ENCODE measurements around the gene NOP9.

The NOP9 gene

DNA sequence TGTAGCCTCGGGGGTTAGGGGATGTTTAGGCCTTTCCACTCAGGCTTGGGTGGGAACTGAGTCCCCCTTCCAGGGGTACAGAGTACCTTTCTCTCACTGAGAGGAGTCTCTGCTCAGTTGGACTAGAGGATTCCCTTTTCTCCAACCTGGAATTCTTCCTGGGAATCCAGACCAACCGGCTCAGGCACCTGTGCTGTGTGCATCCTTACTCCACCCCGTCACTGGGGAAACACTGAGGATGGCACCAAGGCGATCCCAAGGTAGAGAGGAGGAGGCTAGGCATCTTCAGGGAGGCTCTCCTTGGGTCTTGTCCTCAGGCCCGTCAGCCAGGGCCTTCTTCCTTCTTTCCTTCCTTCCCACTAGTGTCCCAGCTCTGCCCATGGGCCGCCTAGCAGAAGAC lies 35.8 kb upstream of the NOP9 start:
- no peak for DNase-seq

- peak; percentile 25 for DNase-seq
Measured at GRCh38 chr14:24264298-24264697, 35.4 kb upstream of the NOP9 start.

DNA sequence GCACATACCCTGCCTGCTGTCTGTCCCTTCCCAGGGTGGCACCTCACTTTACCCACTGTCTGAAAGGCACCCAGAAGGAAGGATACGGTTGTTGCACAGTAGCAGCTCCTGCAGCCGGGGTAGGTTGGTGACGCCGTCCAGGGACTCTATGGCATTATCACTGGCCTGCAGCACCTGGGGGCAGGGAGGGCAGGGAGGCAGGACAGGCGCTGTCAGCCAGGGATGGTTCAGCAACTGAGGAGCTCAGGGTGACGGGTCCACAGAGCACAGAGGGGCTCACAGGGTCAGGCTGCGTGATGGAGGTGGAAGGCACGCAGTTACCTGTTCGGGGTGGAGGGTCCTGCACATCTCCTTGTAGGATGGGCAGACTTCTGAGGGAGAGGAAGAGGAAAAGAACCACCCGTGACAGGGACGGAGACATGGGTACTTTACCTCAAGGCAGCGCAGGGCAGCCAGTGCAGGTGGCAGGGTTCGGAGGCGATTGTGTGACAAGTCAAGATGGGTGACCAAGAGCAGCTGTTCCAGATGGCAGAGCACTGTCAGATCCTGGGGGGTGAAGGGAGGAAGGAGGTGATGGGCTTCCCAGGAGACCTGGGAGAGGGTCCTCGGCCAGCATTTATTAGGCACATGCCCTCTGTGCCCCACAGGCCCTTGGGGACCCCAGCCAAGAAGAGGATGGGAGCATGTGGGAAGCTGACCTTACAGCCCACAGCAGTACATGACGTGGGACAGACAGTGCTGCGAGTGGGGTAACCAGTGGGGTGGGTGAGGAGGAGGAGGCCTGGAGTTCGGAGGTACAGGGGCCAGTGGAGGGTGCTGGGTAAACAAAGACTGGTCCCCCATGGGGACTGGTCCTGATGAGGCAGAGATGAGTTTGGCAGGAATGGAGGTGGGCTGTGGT lies 33.1 kb upstream of the NOP9 start:
- DNase-seq: no peak

- no peak for DNase-seq
Measured at GRCh38 chr14:24267516-24267915, 32.1 kb upstream of the NOP9 start.

DNA sequence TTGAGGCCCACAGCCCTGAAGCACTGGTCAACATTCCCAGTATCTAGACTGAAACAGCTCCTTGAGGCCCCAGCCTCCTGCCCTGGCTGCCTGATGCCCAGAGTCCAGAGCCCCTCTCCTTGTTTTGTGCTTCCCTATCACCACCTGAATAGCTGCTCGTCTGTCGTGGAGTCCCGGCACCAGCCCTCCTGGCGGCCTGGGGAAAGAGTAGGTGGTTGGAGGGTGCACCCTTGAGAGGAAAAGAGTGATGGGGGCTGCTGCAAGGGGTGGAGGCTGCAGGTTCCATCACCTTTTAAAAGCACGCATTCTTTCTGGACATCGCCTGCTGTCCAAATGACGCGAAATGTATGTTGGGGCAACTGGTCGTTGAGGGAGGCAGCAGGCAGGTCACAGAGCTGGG lies 31.4 kb upstream of the NOP9 start:
- no peak for DNase-seq

- DNase-seq: no peak
Measured at GRCh38 chr14:24269368-24269767, 30.3 kb upstream of the NOP9 start.

DNA sequence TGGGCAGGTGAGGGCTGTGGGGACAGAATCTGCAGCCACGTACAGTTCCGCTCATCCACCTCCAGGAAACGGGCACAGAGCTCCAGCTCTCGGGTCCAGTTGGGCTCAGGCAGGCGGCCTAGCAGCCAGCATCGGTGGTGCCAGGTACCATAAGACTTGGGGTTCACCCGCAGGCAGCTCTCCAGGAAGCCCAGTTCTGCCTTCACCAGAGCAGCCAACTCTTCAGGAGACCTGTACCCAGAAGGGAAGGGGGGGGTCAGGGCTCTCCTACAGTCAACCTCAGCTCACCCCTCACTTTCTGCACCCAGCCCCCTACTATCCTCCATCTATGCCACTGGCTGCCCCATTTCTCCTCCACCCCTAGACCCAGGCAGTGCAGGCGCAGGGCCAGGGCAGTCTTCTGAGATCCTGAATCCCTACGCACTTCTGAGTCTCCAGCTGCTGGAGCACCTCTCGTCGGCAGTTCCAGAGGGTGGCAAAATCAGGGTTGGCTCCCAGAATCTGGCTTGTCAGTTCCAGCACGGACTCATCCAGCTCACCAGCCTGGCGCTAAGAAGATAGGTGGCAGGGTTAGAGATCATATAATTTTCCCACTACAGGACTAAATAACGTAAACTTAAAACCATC lies 29.6 kb upstream of the NOP9 start:
- no peak for DNase-seq

DNA sequence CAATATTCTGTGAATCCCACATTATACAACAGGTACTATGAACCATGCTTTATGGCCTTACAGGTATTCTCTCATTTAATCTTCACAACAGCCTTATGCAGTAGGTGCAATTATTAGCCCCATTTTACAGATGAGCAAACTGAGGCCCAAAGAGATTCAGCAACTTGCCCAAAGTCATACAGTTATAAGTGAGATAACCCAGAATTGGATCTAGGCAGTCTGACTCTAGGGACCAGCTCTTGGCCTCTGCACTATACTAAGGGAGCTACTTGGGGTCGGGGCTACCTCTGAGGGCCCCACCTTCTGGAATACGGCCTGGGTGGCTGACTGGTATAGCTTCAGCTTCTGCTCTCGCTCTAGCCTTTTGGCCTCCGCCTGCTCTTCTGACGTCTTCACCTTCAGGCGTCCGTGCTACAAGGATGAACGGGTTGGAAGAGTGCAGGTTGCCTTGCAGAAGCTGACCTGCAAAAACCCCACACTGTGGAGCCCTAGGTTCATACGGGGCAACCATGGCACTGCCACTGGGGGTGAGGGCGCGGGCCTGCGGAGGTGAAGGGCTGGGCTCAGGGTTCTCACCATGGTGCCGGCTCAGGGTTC lies 29.0 kb upstream of the NOP9 start:
- DNase-seq: no peak

DNA sequence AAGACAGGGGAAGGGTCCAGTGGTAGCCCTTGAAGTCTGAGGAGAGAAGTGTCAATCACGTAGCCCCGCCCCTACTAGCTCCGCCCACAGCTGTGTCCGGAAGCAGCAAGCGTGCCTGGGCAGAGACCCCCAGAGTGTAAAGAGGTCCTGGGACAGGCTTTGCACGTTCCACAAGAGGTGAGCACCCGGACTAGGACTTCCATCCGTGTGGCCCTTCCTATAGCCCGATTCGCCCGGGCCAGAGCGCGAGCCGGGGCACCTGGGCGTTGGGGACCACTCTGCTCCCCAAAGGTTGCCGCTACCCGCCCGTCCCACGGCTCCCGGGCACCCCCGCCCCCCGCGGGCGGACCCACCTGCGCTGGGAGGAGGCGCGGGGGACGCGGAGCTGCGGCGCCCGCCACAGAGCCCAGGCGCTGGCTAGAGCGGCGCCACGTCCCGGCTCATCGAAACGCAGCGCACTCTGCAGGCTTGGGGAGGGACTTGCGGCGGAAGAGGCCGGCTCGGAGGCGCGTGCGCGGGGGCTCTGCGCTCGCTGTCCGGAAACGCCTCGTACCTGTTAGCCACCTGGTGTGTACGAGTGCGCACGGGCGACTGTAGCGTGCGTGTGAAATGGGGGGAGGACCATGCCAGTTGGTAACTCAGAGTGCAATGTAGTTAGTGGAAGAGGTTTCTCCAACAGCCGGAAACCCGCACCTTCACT lies 28.4 kb upstream of the NOP9 start, which contains the start of gene RABGGTA:
RABGGTA (minus strand) TSS at position 464 of the 700 bp plus-strand sequence. CDS start 482 bp downstream, outside the sequence.
- peak; percentile 91 for DNase-seq

DNA sequence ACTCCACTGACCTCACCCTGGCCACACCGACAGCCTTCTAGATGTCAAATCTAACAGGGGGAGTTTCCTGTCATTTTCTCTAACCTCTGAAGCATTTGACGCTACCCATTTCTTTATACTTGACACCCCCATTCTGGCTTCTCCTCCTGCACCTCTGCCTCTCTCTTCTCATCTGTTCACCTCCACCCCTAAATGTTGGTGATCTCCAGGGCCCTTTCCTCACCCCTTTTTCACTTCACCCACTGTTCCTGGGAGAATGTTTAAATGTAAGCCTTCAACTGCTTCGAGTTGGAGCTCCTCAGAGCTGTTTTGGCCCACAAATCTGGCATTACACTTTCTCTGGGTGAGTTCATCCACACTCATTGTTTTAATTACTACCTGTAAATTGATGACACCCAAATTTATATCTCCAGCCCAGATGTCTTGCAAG lies 27.8 kb upstream of the NOP9 start:
- DNase-seq: no peak

DNA sequence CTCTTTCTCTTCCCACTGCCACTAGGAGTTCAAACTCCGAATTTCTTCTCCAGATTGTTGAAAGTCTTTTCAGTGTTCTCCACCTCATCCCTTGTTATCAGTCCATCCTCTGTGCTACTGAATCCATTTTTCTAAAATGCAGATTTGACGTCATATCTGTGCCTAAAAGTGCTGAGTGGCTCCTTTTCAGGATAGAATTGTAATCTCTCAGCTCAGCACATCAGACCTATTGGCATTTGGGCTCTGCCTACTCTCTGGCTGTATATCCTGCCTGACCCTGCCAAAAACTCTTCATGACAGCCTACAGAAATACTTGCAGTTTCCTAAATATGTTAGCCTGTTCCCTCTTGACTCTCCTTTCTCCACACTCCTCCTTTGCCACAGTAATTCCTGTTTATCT lies 27.2 kb upstream of the NOP9 start:
- DNase-seq: no peak

DNA sequence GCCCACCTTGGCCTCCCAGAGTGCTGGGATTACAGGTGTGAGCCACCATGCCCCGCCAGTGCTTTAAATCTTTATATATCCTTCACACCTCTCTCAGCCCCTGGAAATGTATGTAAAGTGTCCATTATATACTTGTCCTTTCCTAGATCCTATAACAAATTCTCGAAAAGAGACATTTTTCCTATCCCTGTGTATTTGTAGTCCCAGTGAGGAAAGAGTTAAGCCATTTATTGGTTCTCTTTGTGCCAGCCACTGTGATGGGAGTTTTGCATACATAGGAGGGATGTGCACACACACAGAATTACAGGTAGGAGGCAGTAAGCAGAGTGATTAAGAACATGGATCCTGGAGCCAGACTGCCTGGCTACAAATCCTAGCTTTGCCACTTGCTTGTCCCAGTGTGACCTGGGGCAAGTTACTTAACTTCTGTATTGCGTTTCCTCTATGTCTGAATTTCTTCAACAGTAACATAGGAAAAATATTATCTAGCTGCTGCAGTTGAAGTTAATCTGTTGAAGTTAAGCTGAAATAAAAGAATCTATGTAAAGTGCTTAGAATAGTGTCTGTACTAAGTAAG lies 26.1 kb upstream of the NOP9 start:
- DNase-seq: no peak

DNA sequence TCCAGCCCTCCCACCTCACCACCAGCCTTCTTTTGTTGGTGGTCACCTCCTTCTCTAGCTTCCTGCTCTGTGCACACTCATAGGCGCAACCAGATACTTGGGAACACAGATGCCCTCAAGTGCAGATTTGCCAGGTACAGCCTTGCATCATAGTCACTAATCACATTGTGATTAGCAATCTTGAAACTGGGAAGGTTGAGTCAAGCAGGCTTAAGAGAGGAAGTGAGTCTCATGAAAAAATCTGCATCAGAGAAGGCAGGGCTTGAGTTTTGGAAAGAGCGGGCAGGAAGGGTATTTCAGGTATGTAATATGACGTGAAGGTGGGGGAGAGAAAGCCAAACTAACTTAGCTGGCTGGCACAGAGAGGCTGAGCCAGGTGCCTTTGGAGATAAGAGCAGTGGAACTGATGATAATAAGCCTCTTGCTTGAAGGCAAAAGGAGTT lies 25.5 kb upstream of the NOP9 start:
- no peak for DNase-seq

- no peak for DNase-seq
Measured at GRCh38 chr14:24277071-24277470, 22.6 kb upstream of the NOP9 start.

GRCh38 chr14:24277606-24278321 lies 21.9 kb upstream of the NOP9 start:
- DNase-seq: no peak

DNA sequence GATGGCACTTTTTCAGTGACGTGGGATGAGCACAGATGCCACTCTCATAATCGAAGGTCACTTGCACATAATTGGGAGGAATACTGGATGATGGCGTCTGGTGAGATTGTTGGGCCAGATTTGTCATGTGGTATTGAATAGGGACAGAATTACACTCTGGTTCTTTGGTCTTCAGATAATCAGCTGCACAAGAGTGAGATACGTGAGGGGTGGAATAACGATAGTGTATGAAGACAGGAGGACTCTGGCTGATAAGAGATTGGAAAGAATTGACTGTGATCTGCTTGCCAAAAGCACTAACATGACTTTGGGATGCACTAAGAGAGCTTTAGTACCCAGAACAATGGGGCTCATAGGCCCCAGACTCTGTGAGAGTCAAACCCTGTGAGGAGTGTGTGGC lies 21.2 kb upstream of the NOP9 start:
- no peak for DNase-seq

DNA sequence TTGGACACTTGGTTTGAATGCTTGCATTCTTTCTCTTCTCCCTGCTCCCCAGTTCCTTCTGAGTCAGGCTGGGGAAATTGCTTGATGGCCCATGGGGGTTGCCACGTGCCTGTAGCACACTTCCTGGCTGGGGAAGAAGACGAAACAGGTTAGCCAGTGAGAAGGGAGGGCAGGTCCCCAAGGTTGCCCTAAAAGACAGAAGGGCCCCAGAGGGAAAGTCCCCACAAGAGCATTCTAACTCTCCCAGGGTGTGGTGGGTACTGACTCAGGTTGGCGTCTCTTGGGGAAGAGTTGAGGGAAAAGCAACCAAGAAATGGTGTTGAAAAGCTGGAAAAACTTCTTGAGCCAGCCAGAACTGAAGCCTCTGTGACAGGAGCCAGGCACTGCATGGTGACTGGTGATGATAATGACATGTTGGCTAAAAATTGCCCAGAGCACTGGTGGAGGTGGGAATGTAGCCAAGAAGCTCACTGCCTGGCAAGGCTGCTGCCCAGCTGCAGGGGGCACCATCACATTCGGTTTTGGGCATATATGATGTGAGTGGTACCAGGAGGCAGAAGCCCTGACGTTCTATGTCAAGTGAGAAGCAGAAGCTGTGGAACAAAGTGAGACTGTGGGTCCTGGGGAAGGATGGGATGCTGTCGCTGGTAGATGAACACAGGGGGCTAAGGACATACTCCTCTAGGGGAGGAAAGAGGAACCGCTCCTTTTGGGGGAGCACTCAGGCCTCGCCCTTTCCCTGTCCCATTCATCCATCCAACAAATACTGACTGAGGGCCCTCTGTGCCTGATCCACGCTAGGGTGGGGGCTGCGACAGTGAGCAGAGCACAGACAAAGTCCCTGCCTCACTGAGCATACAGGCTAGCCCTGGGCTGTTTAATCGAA lies 20.1 kb upstream of the NOP9 start:
- DNase-seq: no peak

GRCh38 chr14:24280797-24281460 lies 18.7 kb upstream of the NOP9 start:
- DNase-seq: no peak

- DNase-seq: no peak
Measured at GRCh38 chr14:24281636-24282035, 18.0 kb upstream of the NOP9 start.

GRCh38 chr14:24282736-24283135 lies 16.9 kb upstream of the NOP9 start:
- DNase-seq: no peak

Data from right hindlimb (tissue), 1 donor.